ENCODE results near the gene NAALAD2.
"Not testable (repeated sequence)": the region's sequence is repeated elsewhere in the genome, so short reads cannot be mapped to it uniquely, and the experiment has no call there.

The NAALAD2 gene

DNA sequence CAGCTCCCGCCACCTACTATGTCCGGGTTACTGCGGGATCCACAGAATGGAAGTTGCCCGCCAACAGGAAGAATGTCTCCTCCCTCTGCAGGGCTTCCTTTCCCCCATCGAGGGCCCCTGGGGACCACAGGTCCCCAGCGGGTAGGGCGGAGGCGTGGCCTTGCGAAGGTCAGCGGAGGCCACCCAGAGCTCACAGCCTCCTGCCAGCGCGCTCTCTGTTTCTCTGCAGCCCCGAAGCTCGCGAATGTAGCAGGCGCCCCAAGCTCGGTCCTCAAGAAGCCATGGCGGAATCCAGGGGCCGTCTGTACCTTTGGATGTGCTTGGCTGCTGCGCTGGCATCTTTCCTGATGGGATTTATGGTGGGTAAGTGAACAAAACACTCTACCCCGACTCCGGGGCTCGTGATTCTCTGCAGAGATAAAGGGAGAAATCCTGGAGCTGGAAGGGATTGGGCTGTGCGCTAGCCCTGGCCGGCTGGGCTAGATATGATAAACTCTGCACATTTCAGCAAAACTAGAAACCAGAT, at the start of gene NAALAD2:
NAALAD2 (plus strand) TSS at position 186 of the 526 bp plus-strand sequence; CDS start at position 282, 96 bp downstream.
- no peak for DNase-seq

DNA sequence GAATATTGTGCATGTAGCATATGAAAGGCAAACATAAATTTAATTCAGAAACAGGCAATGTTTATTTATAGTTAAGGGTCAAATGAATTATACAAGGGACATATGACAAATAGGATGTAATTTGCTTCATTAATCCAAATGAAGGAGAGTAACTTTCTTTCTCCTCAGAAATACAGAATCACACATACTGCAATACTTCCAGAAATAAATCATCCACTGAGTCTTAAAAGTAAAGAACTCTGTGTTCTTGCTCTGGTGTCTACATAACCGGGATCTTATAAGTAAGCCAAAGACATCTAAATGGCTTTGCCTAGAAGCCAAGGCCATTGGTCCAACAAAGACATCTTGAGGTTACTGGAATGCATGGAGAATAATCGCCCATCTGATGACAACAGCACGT, 48.8 kb upstream of the NAALAD2 start, which contains the start of gene UBTFL1:
UBTFL1 (plus strand) TSS at position 301 of the 400 bp plus-strand sequence; CDS start at position 301, 0 bp downstream.
- DNase-seq, result not testable (repeated sequence)

DNA sequence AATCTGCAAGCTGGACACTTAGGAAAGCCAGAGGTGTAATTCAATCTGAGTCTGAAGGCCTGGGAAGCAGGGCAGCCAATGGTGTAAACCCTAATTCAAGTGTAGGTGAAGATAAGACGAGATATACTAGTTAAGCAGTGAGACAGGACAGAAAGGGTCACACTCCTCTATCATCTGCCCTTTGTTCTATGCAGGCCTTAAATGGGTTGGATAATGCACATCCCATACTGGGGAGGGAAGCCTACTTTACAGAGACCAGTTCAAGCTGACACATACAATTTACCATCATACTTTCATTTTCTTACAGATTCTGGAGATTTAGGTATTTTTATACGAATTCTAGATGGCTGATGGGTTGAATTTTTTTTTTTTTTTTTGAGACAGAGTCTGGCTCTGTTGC, 45.7 kb upstream of the NAALAD2 start:
- not testable (repeated sequence) for DNase-seq

DNA sequence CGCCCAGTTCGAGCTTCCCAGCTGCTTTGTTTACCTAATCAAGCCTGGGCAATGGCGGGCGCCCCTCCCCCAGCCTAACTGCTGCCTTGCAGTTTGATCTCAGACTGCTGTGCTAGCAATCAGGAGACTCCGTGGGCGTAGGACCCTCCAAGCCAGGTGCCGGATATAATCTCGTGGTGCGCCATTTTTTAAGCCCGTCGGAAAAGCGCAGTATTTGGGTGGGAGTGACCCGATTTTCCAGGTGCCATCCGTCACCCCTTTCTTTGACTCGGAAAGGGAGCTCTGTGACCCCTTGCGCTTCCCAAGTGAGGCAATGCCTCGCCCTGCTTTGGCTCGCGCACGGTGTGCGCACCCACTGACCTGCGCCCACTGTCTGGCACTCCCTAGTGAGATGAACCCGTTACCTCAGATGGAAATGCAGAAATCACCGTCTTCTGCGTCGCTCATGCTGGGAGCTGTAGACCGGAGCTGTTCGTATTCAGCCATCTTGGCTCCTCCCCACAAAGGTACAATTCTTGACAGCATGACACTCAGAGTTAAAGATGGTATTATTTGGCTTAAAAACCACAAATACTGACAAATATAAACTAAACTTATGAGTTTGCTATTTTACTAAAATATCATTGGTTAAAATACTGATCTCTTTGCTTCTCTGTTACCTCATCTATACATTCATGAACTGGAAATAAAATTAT, 39.1 kb upstream of the NAALAD2 start:
- not testable (repeated sequence) for DNase-seq

DNA sequence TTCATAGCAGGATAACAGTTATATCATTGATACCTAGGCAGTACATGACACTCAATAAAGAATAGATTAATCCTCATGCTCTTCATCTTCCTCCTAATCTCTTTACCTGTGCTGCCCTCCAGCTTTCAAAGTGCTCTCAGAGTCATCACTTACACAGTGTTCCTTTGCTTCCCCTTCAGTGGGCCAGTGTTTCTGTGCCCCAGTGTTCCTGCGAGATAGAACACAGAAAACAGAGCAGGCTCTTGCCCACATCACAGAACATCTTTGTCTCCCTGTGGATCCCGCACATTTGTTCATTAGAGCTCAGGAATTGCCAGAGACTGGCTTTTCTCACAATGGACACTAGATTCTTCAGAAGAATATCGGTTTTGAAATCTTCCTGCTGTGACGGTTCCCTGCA, 36.2 kb upstream of the NAALAD2 start:
- DNase-seq, result not testable (repeated sequence)

DNA sequence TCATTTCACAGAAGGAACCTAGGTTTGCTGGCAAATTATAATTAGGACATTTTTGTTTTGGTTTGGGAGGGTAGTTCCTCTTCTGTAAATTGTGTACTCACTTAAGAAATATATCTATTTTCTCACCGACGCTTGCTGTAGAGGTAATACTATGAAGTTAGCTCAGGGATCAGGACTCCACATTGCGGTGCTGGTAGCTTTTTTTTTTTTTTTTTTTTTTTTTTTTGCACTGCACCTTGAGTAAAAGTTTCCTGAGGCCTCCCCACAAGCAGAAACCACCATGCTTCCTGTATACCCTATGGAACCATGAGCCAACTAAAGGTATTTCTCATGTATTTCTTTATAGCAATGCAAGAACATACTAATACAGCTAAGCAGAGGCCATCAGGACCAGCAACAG, 34.0 kb upstream of the NAALAD2 start:
- no peak for DNase-seq

DNA sequence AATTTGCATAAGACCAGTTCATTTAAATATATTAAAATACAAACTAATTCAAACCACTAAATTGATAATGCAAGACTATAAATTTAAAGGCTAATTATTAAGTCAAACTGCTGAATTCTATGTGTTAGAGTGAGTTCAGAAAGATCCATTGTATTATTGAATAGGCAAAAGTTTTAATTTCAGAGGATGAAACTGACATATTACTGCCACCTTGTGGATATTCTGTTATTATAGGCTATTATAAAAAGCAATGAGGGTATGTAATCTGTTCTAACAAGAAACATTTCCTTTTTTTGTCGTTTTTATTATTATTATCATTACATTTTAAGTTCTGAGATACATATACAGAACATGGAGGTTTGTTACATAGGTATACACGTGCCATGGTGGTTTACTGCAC, 20.9 kb upstream of the NAALAD2 start:
- peak; percentile 33 for DNase-seq

DNA sequence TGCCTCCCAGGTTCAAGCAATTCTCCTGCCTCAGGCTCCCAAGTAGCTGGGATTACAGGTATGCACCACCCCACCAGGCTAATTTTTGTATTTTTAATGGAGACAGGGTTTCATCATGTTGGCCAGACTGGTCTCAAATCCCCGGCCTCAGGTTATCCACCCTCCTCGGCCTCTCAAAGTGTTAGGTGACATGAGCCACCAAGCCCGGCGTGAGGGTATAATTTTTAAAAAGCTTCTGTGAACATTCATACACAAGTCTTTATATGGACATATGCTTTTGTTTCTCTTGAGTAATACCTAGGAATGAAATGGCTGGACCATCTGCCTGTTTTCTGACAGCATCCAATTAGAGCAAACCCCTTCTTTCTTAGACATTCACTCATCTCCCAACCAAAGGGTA, 14.3 kb upstream of the NAALAD2 start:
- DNase-seq, result no peak

DNA sequence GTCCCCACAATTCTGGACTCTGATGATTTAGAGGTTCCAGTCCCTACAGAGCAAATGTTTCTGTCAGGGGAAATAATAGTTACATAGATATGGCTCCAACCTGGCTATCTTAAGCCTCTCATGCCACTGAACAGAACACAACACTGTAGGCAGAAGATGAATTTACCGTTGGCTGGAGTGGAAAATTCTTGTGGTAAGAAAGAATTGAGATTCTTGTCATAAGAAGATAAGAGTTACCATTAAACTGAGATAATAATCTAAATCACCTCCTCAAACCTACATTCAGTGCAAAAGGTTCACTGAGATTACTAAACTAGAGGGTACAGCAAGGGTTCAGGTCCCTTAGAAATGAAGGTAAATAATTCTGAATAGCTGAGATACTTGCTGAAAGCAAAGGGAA, 10.1 kb upstream of the NAALAD2 start:
- DNase-seq, result no peak

DNA sequence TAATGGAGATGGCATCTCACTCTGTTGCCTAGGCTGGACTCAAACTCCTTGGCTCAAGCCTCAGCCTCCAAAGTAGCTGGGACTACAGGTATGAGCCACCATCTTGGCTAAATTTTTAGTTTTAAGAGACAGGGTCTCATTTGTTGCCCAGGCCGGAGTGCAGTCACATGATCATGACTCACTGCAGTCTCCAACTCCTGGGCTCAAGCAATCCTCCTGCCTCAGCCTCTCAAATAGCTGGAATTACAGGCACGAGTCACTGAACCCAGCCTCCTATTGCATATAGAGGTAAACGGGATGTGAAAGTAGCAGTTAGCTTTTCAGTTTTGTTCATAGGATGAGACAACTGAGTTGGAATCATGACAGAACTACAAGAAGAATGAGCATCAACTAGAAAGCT, 9.5 kb upstream of the NAALAD2 start:
- no peak for DNase-seq

DNA sequence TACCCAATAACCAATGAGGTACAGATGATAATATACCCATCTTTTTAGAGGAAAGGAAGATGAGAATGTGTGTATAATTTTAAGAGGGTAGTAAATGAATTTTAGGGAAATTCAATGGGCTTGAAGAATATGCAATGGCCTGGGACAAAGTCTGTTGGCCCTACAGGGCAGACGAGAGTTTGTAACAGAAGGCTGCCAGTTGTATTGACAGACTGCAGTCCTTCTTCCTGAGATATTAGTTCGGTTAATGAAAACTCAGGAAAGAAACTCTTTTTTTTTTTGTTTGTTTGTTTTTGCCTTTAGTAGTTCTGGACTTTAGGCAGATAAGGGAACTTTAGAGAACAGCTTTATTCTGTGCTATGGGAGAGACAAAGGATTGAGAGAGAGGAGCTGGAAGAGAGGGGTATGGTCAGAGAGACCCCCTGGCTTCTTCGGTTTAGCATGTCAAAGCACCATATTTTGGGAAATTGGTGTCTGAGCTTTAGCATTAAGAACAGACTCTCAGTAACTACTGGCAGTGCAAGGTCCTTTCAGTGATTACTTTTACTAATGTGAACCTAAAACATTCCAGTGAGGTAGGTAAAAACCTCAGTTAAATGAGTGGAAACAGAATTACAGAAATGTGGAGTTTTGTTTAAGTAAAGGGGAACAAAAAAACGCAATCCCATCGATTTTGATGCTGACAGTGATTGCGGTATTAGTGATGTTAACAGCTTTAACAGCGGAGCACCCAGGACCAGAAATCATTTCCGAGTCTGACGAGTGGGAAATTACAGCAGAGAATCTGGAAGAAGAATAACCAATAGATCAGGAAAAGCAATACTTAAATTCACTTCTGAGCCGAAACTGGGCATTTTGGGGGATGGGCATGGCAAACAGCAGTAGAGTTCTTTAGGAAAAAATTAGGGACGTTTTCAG, 644 bp upstream of the NAALAD2 start:
- DNase-seq, result no peak

DNA sequence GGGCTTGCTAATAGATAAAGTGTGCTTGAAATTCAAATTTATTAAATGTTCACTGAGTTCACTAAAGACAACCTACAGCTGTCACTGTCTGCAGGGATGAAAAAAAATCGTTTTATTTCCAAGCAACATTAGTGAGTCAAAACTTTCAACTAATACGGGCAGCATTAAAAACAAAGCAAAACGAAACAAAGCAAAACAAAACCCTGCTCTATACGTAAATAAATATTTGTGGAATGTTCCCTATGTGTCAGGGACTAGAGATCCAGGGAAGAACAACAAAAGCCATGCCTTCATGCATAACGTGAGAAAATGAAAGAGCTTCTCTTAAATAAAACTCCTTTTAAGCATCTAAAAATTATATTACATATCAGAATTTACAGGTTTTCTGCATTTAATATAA, 553 bp downstream of the NAALAD2 start:
- no peak for DNase-seq

DNA sequence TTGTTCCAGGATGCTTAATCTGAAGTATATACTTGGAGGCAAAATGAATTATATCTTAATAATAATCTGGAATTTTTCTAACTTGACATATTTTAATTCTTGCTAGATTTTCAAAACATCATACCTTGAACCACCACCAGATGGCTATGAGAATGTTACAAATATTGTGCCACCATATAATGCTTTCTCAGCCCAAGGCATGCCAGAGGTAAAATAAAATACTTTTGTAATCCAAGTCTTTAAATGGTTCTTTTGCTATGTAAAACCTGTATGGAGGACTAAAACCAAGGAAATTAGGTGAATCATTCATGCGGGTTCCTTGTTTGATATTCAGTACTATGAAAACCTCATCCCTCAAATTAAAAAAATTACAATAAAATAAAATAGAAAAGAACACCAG, 14.4 kb downstream of the NAALAD2 start:
- no peak for DNase-seq

DNA sequence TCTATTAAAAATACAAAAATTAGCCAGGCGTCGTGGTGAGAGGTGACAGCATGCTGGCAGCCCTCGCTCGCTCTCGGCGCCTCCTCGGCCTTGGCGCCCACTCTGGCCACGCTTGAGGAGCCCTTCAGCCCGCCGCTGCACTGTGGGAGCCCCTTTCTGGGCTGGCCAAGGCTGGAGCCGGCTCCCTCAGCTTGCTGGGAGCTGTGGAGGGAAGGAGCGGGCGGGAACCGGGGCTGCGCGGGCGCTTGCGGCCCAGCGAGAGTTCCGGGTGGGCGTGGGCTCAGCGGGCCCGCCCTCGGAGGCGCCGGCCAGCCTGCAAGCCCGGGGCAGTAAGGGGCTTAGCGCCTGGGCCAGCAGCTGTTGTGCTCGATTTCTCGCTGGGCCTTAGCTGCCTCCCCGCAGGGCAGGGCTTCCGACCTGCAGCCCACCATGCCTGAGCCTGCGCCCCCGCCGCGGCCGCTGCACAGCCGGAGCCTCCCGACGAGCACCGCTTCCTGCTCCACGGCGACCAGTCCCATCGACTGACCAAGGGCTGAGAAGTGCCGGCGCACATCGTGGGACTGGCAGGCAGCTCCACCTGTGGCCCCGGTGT, 32.6 kb downstream of the NAALAD2 start:
- DNase-seq, result not testable (repeated sequence)

DNA sequence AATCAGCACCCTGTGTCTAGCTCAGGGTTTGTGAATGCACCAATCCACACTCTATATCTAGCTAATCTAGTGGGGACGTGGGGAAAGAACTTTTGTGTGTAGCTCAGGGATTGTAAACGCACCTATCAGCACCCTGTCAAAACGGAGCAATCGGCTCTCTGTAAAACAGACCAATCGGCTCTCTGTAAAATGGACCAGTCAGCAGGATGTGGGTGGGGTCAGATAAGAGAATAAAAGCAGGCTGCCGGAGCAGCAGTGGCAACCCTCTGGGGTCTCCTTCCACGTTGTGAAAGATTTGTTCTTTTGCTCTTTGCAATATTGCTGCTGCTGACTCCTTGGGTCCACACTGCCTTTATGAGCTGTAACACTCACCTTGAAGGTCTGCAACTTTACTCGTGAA, 33.2 kb downstream of the NAALAD2 start:
- DNase-seq, result not testable (repeated sequence)

DNA sequence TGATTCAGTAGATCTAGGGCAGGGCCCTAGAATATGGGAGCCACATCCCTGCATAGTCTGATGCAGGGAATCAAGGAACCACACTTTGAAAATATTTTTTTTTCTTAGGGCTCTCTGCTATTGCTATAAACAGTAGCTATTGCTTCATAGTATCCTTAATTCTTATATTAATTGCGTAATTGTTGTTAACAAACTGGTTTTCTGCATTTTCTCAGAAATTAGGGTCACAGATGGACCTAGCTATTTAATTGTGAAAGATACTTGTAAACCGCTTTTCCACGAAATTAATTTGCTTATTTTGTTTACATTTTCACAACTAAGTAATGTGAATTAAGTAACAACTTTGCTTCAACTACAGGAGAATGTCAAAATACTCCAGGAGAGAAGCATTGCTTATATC, 34.1 kb downstream of the NAALAD2 start:
- DNase-seq, result no peak

DNA sequence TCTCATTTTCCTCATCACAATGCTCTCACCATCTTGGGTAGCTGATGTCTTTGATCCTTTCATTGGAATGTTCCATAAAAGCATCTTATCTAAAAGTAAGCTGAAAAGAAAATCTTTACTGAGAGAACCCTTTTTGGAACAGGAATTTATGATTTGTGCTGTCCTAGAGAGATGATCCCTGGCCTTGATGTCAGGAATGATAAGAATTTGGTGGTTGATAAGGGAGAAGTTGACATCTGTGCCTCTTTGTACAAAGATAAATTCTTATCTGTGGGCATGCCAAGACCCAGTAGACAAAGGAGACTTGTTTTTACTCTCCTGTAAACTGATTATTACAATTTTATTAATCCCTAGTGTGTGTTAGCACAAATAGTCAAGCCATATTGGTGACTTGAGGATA, 36.9 kb downstream of the NAALAD2 start:
- no peak for DNase-seq

DNA sequence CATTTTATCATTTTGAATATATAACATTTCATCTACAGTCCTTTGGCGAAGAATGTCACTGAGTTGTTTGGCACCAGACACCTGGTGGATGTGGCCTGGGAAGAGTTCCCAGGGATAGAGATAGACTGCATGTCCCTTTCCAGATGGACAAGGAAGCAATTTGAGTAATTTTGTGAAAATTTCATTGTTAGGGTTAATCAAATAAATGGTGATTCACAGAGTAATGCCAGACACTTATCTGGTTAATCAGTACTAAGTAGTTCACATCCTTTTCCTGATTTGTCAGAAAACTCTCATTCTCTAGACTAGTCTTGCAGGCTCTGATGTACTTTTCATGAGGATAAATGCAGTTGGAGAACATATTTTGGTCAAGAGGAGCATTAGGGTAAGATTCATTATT, 41.6 kb downstream of the NAALAD2 start:
- no peak for DNase-seq

DNA sequence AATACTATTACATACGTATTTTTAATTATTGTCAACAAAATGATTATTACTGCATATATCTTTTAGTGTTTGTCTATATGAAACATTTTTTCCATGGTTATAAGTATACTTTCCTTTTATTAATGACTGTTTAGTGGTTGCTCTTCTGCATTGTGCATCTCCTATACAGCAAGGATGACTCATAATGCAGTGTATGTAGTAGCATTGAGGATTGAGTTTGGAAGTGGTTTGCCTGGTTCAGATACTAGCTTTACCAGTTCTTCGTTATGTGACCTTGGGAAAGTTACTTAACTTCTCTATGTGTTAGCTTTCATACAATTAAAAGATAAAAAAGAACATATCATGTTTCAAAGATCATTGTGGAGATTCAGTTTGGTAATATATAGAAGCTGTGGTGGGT, 44.3 kb downstream of the NAALAD2 start:
- no peak for DNase-seq

DNA sequence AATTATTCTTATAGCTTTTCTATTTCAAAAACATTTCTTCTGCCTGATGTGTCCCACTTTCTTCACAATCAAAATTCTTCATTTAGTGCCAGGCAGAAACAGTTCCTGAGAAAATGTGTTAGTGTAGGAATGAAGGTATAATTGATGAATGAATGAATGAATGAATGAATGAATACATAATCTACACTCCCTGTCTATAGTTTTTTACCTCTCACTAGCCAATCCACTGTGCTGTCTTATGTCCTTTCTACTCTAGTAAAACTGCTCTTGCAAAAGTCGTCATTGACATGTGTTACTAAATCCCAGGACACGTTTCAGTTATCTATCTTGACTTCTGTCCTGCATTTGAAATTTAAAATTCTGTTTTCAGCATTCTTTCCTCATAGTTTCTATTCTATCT, 45.5 kb downstream of the NAALAD2 start:
- no peak for DNase-seq

DNA sequence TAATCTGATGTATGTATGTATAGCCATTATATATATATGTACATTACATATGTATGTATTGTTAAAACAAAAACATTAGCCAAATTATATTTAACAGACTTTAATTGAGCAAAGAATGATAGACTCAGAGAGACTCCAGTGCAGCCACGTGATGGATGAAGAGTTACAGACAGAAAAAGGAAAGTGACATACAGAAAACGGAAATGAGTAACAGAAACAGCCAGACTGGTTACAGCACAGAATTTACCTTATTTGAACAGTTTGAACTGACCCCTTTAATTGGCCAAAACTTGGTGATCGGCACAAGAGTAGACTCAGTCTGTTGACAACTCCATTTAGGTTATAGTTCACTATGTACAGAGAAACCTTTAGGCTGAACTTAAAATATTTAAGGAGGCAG, 53.4 kb downstream of the NAALAD2 start:
- DNase-seq, result no peak

DNA sequence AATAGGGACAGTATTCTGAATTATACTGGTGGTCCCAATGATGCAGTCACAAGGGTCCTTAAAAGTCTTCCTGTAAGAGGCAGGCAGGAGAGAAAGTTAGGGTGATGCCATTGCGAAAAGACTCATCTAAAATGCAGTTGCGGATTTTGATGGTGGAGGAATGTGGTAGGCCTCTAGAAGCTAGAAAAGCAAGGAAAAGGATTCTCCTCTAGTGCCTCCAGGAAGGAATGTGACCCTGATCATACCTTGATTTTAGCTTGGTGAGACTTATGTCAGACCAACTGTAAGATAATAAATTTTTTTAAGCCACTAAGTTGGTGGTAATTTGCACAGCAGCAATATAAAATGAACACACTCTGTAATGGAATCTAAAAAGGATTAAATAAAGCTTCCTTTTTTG, 54.5 kb downstream of the NAALAD2 start:
- DNase-seq, result no peak

DNA sequence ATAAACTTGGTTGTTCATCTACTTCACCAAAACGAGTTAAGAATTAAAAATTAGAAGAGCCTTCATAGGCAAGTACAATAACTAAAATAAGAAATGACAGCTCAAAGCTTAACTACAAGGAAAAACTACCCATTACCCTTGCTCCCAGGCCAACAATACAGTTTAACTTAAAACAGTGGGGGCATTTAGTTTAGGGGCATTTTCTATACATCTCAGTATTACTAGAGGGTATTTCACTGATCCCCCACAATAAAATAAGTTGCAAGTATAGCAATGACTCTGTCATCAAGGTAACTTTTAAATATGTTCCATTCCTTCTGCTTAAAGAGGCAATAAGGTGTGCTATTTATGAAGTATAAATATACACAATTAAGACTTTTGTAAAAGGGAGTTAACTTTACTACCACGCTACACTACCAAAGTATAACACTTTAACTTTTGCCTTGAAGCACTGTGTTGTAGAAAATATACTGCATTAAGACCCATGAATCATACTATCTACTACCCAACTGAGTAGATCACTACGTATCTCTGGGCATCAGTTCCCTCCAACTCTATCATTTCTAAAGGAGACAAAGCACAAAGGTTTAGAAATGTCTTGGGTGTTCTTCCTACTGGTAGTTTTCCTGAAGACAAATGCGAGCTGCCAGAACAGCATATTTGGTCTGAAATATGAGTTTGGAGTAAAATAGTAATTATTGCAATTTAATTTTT, 58.6 kb downstream of the NAALAD2 start:
- DNase-seq, result no peak
